ENCODE data around the gene UBE2D3.
"Not testable (repeated sequence)": the region's sequence is repeated elsewhere in the genome, so short reads cannot be mapped to it uniquely, and the experiment has no call there.

The UBE2D3 gene

GRCh38 chr4:102826890-102827673, at the start of gene UBE2D3:
Gene UBE2D3 (minus strand): TSS chr4:102827551. CDS start chr4:102826508, 1,043 bp downstream.
- in situ Hi-C loops (cut with MboI; ENCODE audit: low sequenced_read_pairs) = no loop called here

DNA sequence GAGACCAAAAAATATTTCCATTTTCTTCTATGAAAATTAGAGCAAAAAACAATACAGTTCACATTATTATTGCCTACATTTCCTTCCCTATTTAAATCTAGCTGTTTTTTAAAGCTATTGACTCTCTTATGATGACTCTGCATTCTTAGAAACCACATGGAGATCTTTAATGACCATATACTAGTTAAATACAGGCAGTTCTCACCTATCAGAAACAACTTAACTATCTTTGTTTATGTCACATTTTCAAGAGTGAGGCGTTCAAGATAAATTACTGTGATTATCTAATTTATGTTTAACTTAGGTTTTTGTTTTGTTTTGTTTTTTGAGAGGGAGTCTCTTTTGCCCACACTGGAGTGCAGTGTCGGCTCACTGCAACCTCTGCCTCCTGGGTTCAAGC, 44.4 kb upstream of the UBE2D3 start:
- in situ Hi-C loops (cut with MboI; ENCODE audit: low sequenced_read_pairs) = no loop called here

- in situ Hi-C loops (cut with MboI; ENCODE audit: low sequenced_read_pairs) = no loop called here
These were observed 42.3 kb upstream of the UBE2D3 start for GRCh38 chr4:102869569-102870197.

DNA sequence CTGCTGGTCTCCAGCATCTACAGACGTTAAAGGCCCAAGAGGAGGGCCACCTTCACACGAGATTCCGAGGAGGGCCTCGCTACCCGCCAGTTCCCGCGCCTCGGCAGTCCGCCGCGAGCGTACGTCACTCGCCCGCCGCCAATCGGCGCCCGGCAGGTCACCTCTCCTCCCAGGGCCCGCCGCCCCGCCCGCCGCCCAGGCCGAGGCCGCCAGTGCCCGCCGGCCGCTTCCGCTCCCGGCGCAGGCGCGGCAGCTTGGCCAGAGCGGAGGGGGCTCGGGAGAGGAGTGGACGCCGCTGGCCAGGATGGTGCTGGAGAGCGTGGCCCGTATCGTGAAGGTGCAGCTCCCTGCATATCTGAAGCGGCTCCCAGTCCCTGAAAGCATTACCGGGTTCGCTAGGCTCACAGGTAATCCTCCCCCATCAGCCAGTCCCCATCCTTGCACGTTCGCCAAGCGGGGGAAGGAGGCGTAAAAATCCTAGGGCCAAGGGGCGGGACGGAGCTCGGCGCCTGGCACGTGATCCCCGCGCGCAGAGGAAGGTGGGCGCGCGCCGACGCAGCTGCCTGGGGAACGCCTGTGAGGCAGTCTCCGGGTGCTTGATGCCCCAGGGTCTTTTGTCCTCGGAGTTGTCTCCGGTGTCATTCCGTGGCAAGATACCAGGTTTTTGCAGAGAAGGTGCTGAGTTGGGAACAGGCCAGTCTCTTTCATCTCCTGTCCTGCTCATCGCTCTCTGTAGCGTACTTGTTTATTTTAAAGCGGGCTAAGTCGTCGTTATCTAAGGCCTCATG, 41.6 kb upstream of the UBE2D3 start, which contains the start of gene CISD2:
Gene CISD2 (plus strand): TSS at position 212 of the 788 bp plus-strand sequence. CDS start 93 bp downstream, at position 305.
- in situ Hi-C loops (cut with MboI; ENCODE audit: low sequenced_read_pairs) = no loop called here

DNA sequence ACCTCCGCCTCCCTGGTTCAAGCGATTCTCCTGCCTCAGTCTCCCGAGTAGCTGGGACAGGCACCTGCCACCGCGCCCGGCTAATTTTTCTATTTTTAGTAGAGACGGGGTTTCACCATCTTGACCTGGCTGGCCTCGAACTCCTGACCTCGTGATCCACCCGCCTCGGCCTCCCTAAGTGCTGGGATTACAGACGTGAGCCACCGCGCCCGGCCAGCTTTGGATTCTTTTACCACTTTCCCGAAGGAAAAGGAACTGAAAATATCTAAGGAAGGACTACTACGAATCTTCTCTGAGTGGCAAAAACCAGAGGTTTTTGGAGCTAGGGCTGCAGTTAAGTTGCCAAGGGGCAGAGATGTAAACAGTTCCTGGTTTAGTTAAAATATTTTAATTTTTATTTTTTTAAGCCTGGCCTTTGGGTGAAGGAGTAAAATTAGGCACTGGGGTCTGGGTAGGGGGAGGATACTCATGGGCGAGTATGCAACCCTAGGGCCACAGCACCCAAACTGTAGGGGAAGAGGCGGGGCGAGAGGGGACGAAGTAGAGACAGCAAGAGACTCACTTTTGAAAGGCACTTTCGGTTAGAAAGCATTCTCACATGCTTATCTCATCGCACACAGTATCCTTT, 40.9 kb upstream of the UBE2D3 start:
- in situ Hi-C loops (cut with MboI; ENCODE audit: low sequenced_read_pairs) = no loop called here

- in situ Hi-C loops (cut with MboI; ENCODE audit: low sequenced_read_pairs) = no loop called here
These were observed 40.2 kb upstream of the UBE2D3 start for GRCh38 chr4:102867278-102868152.

- in situ Hi-C loops (cut with MboI; ENCODE audit: low sequenced_read_pairs) = not testable (repeated sequence)
These were observed 38.0 kb upstream of the UBE2D3 start for GRCh38 chr4:102865327-102865726.

DNA sequence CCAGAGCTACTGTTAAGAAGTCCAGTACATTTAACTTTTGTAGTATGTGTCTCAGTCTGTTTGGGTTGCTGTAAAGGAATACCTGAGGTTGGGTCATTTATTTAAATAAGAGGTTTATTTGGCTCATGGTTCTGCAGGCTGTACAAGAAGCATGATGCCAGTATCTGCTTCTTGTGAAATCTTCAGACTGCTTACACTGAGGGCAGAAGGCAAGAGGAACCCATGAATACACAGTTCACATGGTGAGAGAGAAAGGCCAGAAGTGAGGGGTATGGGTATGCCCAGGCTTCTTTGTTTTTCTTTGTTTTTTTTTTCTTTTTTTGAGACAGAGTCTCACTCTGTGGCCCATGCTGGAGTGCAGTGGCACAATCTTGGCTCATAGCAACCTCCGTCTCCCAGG, 35.4 kb upstream of the UBE2D3 start:
- in situ Hi-C loops (cut with MboI; ENCODE audit: low sequenced_read_pairs) = no loop called here

GRCh38 chr4:102862016-102862415, 34.7 kb upstream of the UBE2D3 start:
- in situ Hi-C loops (cut with MboI; ENCODE audit: low sequenced_read_pairs) = no loop called here

GRCh38 chr4:102860611-102861324, 33.4 kb upstream of the UBE2D3 start:
- in situ Hi-C loops (cut with MboI; ENCODE audit: low sequenced_read_pairs) = no loop called here

DNA sequence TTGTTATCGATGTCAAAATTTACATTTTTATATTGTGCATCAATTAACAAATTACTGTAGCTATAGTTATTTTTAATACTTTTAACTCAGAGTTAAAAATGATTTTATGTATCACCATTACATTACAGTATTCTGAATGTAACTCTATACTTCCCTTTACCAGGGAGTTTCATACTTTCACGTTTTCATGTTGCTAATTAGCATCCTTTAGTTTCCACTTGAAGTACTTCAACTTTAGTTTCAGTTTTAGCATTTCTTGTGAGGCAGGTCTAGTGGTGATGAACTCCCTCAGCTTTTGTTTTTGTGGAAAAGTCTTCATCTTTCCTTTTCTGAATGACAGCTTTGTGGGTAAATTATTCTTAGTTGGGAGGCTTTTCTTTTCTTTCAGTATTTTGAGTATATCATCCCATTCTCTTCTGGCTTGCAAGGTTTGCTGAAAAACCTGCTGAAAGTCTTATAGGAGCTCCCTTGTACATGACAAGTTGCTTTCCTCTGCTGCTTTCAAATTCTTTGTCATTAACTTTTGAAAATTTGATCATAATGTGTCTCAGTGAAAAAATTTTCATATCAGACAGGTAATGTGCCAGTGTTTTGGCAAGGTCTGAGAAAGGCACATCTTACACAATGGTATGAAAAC, 31.6 kb upstream of the UBE2D3 start:
- in situ Hi-C loops (cut with MboI; ENCODE audit: low sequenced_read_pairs) = no loop called here

GRCh38 chr4:102850370-102850769, 23.0 kb upstream of the UBE2D3 start:
- in situ Hi-C loops (cut with MboI; ENCODE audit: low sequenced_read_pairs) = no loop called here

GRCh38 chr4:102849579-102850104, 22.3 kb upstream of the UBE2D3 start:
- in situ Hi-C loops (cut with MboI; ENCODE audit: low sequenced_read_pairs) = no loop called here

- in situ Hi-C loops (cut with MboI; ENCODE audit: low sequenced_read_pairs) = no loop called here
These were observed 20.3 kb upstream of the UBE2D3 start for GRCh38 chr4:102847687-102848086.

- in situ Hi-C loops (cut with MboI; ENCODE audit: low sequenced_read_pairs) = no loop called here
These were observed 16.6 kb upstream of the UBE2D3 start for GRCh38 chr4:102843938-102844337.

DNA sequence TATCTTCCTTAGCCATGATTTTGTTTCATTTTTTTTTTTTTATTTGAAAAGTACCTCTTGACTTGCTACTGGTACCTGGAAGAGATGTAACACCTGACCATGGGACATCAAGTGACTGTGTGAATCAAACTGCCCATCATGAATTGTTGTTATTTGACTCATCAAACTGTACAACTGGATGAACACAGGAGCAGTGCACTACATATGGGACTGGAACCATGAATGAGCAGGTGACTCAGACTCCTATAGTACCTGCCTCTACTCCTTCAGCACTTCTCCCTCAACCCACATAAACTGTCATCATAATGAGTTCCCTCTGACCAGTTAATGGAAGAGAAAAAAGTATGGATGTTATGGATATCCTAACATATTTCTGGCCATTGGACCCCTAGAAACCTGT, 15.9 kb upstream of the UBE2D3 start:
- in situ Hi-C loops (cut with MboI; ENCODE audit: low sequenced_read_pairs) = no loop called here

GRCh38 chr4:102842367-102842766, 15.0 kb upstream of the UBE2D3 start:
- in situ Hi-C loops (cut with MboI; ENCODE audit: low sequenced_read_pairs) = no loop called here

DNA sequence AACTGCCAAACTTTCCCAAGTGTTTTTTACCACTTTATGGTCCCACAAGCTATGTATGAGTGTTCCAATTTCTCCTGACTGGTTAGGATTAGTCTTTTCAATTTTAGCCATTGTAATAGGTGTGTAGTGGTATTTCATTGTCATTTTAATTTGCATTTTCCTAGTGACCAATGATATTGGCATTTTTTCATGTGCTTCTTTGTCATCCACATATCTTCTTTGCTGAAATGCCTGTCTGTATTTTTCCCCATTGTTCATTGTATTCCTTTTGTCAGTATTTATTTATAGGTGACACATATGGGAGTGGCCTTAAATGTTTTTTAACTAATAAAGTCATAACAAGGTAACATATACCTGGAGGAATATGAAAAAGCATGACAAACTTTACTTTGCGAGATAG, 9.2 kb upstream of the UBE2D3 start:
- in situ Hi-C loops (cut with MboI; ENCODE audit: low sequenced_read_pairs) = no loop called here

GRCh38 chr4:102832667-102833066, 5.3 kb upstream of the UBE2D3 start:
- in situ Hi-C loops (cut with MboI; ENCODE audit: low sequenced_read_pairs) = no loop called here

Measured in hTERT RPE-1 (cell line).